GM12875 (cell line): ENCODE results near the gene RDH16.

Experiments
- H3K4me3 ChIP-seq: one replicate; pipeline ENCODE4 v1.5.1; 2011; ENCODE audit warnings: low read depth, low read length, control low read depth
- TF ChIP-seq, protein P1 (sequence below): IDR thresholded peaks from 2 replicates; pipeline ENCODE4 v1.5.1; 2011; ENCODE audit warnings: low read depth, mild to moderate bottlenecking, control low read depth, inconsistent platforms, low read length, moderate library complexity, borderline replicate concordance; ENCODE audit not compliant: insufficient read depth

Gene RDH16

DNA sequence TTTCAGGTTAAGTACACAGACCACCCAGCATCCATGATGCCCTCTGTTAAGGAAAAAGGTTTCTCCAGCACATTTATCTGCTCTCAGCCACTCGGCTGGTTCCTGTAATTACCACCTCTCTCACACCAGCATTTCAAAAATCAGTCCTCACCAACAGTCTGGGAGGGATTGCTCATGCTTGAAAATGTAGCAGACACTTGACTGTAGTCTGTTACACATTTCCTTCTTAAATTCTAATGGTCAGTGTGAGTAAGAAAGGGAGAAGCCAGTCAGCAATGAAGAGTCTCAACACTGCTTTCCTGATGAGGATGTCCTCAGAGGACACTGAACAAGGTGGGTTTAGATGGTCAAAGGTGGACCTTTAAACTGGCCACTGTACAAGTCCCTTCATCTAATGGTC, 43.0 kb upstream of the RDH16 start:
- TF ChIP-seq, protein P1, sequence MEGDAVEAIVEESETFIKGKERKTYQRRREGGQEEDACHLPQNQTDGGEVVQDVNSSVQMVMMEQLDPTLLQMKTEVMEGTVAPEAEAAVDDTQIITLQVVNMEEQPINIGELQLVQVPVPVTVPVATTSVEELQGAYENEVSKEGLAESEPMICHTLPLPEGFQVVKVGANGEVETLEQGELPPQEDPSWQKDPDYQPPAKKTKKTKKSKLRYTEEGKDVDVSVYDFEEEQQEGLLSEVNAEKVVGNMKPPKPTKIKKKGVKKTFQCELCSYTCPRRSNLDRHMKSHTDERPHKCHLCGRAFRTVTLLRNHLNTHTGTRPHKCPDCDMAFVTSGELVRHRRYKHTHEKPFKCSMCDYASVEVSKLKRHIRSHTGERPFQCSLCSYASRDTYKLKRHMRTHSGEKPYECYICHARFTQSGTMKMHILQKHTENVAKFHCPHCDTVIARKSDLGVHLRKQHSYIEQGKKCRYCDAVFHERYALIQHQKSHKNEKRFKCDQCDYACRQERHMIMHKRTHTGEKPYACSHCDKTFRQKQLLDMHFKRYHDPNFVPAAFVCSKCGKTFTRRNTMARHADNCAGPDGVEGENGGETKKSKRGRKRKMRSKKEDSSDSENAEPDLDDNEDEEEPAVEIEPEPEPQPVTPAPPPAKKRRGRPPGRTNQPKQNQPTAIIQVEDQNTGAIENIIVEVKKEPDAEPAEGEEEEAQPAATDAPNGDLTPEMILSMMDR, result no peak
- H3K4me3 ChIP-seq, result no peak overlapping the region

DNA sequence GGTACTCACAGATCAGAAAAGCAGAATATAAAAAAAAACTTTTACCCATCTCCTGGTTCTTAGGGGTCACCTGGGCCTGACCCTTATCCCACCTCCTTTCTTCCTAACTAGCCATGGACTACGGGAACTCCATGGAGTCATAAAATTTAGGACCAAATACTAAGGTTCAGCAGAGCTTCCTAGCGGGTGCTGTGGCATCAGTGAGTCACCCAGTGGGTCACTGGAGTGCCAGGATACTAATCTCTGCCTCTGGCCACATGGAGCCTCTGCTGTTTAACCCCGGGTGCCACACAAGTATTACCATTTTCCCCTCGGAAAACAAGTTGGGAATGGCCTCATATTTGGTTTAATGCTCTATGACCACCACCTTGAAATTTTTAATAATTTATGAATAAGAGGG, 42.0 kb upstream of the RDH16 start:
- TF ChIP-seq, protein P1, result no peak
- H3K4me3 ChIP-seq, result no peak overlapping the region

DNA sequence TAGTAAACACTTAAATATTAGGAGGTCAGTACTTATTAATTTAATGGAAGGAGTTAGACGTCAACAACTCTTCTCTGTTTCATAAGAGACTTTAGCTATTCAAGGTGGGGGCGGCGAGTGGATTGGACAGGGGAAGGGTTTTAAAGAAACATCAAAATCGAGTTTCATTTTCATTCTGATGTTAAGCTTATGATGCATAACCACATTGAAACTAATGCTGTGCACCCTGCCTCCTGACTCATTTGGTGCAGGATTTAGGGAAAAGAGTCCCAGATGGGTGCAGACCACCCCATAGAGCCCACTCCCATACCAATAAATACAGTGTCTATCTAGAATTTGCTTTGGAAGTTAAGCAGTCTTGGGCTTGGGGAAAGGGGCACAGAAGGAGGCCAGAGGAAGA, 41.6 kb upstream of the RDH16 start:
- TF ChIP-seq, protein P1, result no peak
- H3K4me3 ChIP-seq, result no peak overlapping the region

DNA sequence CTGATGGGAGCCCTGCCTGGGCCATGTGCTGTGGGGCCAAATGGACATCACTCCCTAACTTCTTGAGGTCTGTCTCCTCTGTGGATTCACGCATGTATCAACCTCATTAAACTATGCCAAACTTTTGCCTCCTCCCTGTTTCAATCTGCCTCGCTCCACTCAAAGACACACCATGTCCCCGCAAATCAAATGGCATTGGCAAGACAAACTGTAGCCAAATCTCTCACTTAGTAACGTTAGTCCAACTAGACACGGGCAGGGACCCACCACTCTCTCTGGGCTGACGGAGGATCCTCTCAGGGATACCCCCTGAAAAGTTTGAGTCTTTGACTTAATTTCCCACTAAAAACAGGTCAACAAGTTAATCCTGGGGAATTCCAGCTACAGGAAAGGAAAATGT, 40.9 kb upstream of the RDH16 start:
- TF ChIP-seq, protein P1, result no peak
- no peak overlapping the region for H3K4me3 ChIP-seq

DNA sequence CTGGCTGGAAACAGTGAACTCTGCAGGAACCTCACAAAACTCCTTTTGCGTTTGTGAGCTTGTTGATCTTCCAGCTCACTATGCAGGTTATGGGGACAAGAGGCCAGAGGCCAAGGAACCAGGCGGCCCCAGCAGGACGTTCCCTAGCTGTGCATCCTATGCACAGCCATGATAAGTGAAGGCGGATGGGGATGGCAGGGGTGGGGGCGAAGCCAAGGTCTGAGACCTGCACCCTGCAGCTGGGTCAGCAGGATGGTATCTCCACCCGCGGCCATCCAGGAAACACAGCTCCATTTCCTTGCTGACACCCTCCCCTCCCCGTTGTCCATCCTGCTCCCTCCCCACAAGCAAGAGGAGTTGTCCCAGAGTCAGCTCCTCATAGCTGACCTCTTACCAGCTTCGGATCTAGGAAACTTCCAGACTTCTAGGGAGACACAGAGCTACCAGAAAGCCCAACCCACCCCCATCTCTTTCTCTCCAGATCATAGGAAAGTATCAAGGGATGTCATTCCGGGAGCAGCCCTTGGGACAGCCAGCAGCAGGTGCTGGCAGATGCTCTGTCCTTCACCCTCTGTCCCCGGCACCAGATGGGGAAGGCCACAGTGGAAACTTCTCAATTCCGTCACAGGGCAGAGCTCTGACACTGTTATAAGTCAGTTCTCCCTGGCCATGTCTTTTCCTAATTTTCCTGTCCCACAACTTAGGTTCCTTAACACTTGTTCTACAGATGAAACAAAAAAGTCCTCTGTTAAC, 39.6 kb upstream of the RDH16 start:
- no peak overlapping the region for H3K4me3 ChIP-seq

DNA sequence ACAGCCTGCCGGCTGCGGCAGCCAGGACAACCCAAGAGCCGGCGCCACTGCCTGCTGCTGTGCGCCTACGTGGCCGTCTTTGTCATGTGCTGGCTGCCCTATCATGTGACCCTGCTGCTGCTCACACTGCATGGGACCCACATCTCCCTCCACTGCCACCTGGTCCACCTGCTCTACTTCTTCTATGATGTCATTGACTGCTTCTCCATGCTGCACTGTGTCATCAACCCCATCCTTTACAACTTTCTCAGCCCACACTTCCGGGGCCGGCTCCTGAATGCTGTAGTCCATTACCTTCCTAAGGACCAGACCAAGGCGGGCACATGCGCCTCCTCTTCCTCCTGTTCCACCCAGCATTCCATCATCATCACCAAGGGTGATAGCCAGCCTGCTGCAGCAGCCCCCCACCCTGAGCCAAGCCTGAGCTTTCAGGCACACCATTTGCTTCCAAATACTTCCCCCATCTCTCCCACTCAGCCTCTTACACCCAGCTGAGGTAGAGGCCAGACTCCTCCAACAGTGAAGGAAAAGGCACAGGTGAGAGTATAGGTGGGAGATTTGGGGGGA, 38.6 kb upstream of the RDH16 start:
- TF ChIP-seq, protein P1, result no peak
- H3K4me3 ChIP-seq, result no peak overlapping the region

More for the DNA sequence above, 39.6 kb upstream of the RDH16 start:
- TF ChIP-seq, protein P1, result no peak
